GM11168 (cell line): ENCODE data around the gene ROBO2.

Source experiments
- in situ Hi-C: fragments of 300-500 bp; cut with MboI; formaldehyde crosslinking; loops from one replicate; pipeline ENCODE4 v1.12.0; 2022; ENCODE audit warnings: low sequenced_read_pairs; ENCODE audit not compliant: unreplicated experiment

Gene ROBO2

DNA sequence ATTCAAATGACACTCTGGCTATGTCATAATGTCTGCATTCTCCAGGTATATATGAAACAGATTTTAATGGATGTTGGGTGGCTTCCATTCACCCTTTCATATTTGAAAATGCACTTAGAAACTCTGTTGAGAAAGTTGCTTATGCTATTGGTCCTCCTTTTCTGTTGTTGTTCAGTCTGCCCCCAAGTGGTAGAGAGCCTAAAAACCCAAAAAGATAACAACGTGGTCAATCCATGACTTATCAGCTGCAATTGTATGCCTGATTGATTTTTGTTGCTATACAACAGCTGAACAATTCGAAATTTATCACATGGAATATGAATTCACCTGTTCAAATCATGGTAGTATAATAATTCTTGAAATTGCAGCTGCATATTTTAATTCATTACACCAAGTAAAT lies 279.8 kb downstream of the ROBO2 start:
- in situ Hi-C loops = no loop called here

DNA sequence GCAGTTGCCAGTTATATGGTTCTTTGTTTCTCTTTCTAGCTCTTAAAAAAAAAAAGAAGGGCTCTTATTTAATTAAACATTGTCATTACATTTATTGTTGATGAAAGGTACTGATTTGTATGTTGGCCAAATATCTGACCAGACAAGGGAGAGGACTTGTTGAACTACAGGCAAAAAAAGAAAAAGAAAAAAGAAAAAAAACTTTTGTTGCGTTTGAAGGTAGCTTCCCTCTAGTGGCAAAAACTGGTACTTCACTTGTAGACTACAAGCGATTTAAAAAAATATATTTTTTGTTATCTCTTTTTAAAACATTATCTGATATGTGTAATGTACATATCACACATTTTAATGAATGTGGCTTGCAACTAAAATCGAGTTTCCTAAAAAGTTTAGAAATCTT lies 280.6 kb downstream of the ROBO2 start:
- in situ Hi-C loops = no loop called here

DNA sequence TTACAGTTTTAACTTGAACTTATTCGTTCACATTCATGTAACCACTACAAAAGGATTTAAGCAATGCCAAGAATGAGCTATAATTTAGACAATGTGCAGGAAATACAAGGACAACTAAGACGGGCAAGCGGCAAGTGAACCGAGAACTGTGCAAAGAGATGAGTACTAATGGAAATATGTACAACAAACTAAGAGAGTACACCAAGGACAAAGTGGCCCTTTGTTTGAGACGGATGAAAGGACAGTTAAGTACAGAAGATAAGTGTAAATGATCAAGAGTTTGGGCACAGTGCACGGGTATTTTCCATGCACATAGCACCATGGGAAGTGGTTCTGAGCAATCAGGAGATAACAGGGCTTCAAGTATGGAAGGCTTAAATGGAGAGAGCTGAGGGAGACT lies 281.7 kb downstream of the ROBO2 start:
- in situ Hi-C loops = no loop called here

DNA sequence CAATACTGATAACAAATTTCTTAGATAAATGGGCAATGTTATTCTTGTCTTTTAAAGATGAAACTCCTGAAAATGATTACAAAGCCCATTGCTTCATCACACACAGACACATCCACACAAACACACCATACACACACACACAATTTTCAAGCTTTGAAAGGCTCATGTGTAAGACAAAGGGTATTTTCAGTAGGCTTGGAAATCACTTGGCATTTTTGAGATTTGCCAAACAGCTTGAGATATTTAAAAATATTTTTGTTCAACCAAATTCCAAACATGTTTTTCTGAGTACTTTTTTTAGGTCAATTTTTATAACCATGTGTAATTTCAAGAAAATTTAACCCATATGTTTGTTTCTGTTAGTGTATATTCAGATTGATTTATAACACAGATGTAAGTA lies 283.7 kb downstream of the ROBO2 start:
- in situ Hi-C loops = no loop called here

DNA sequence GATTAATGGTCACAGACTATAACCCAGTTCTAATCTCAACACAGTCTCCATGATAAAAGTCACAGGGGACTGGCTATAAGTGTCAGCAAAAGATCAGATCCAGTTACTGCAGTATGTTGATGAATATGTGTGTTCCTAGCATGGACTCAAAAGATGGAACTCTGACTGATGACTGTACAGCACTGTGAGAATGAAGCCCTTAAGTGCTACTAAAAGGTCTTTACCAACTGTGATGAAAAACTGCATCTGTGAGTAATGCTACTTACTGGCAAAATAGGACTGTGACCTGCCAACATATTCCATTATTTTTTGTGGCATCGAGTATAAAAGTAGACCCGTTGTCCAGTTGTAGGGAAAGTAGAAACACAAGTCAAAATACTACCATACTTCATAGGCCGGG lies 284.2 kb downstream of the ROBO2 start:
- in situ Hi-C loops = no loop called here

- in situ Hi-C loops = no loop called here
Measured at GRCh38 chr3:77325280-77325679, 285.4 kb downstream of the ROBO2 start.

DNA sequence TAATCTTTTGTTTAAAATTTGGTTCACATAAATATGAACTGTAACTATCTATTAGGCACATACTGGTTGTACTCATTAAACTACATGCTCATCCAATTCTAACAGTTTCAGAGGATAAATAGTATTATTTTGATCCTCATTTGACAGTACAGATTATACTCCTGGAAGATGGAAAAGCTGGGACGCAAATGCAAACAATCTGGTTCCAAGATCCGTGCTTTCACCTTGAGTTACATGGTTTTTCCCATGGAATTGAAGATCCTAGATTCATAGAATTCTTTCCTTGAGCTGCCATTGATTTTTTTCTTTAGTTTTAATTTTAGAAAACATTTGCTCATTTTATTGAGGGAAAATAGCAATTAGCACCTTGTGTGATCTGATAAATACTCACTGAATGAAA lies 285.8 kb downstream of the ROBO2 start:
- in situ Hi-C loops = no loop called here

DNA sequence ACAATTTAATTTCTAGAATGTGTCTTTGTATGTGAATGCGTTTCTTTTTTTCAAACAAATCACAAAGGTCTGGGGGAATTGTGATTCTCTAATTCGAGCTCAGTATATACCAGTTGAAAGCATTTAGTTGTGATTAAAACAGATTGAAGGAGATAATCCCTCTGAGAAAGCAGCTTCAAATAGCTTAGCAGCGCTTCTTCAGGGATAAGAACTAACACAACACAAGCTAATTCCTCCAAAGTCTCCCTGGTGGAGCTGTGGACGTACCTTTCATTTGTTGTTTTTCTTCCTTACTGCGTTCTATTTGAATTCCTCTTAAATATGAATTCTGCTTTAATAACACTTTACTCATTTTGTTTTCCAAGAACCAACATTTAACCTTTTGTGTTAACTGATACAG lies 286.7 kb downstream of the ROBO2 start:
- in situ Hi-C loops = no loop called here

DNA sequence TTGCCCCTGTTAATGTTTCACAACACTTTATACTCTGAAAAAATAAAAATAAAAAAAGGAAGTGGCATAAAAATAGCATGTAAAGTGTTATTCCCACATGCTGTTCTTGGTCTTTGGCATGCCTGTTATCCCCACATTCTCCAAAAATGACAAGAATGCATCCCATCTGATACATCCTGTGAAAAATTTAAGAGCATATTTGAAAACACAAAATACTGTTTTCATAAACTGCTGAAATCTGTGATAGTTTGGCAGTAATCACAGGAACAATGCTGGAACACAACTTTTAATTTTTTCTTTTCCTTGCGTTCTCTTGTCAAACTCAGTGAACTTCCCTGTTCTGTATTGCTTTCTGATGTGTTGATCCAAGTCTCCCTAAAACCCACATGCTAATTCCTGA lies 288.8 kb downstream of the ROBO2 start:
- in situ Hi-C loops = no loop called here

GRCh38 chr3:77329116-77329515 lies 289.2 kb downstream of the ROBO2 start:
- in situ Hi-C loops = no loop called here

- in situ Hi-C loops = no loop called here
Measured at GRCh38 chr3:77338195-77338594, 298.3 kb downstream of the ROBO2 start.

DNA sequence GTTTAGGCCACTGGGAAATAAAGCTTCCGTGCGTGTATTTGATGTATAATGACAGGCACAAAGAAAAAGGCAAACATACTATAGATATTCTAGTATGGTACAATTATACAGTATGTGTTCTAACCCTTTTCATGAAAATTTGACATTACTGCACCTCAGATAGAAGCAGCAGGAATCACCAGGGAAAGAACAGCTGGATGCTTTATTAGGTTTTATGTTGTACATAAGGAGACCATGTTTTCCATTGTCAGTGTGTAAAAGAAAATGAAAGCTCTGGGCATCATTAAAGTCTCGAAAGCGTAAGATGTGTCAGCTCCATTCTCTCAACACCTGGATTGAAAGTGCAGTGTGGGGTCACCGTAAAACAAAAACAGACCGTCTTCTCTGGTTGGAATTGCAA lies 302.1 kb downstream of the ROBO2 start:
- in situ Hi-C loops = no loop called here

DNA sequence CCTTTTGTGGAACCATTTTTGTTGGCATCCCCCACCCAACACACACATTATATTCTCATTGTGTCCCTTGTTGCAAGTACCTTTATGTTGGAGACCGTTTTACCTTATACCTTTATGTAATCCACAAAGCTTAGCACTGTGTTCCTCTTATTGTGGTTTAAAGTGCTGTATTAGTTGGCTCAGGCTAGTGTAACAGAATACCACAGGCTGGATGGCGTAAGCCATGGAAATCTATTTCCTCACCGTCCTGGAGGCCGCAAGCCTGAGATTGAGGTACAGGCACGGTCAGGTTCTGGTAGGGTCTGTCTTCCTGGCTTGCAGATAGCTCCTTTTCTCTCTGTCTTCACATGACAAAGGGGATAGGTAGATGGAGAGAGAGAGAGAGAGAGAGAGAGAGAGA lies 302.8 kb downstream of the ROBO2 start:
- in situ Hi-C loops = no loop called here

- in situ Hi-C loops = no loop called here
Measured at GRCh38 chr3:77345009-77345408, 305.1 kb downstream of the ROBO2 start.

- in situ Hi-C loops = no loop called here
Measured at GRCh38 chr3:77348244-77348855, 308.5 kb downstream of the ROBO2 start.

DNA sequence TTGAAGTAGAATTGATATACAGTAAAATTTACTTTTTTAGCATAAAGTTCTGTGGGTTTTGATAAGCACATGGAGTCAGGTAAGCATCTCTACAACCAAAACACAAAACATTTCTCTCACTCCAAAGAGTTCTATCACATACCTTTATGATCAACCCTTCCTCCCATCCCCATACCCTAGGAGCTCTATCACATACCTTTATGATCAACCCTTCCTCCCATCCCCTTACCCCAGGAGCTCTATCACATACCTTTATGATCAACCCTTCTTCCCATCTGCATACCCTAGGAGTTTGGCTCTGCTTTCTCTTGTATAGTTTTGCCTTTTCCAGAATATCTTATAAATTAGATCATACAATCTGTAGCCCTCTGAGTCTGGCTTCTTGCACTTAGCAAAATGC lies 315.1 kb downstream of the ROBO2 start:
- in situ Hi-C loops = no loop called here

- in situ Hi-C loops = no loop called here
Measured at GRCh38 chr3:77362936-77363335, 323.0 kb downstream of the ROBO2 start.

DNA sequence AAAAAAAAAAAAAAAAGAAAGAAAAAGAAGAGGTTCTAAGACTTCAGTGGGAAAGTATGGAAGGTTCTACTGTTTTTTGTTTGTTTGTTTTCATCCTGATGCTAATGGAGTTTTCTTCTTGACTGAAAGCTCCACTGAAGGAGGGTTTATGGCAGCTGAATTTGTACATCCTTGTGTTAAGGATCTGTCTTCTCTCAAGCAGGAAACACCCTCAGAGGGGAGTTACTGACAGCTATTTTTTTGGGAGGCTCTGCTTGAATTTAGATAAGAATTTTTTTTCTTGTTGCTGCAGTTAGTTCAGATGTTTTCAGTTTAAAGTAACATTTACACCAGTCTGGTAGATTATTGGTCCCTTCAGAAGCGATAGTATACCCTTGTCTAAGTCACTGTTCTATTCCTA lies 325.3 kb downstream of the ROBO2 start:
- in situ Hi-C loops = no loop called here

DNA sequence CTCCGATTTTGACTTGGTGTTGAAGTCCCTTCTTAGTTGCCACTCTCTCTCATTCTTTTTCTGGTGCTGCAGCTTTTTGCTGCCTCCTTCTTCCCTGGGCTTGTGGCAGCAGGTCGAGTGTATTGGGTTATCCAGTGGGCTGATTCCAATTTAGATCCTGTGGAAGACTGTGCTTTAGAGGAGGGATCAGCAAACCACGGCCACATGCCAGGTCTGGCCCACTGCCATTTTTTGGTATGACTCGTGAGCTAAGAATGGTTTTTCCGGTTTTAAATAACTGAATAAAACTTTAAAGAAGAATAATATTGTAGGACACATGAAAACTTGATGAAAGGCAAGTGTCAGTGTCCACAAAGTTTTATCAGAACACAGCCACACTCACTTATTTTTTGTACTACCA lies 330.5 kb downstream of the ROBO2 start:
- in situ Hi-C loops = no loop called here

- in situ Hi-C loops = no loop called here
Measured at GRCh38 chr3:77372018-77372417, 332.1 kb downstream of the ROBO2 start.

GRCh38 chr3:77372634-77373346 lies 332.9 kb downstream of the ROBO2 start:
- in situ Hi-C loops = no loop called here

GRCh38 chr3:77373619-77374018 lies 333.7 kb downstream of the ROBO2 start:
- in situ Hi-C loops = no loop called here
